Colonic mucosa (tissue), 4 donors: ENCODE results near the gene GSTM5. TPM values are rescaled to one million over a fixed set of nuclear protein-coding genes. Genes with fewer than 3 reads are reported as not detected.
"Not testable (repeated sequence)": the region's sequence is repeated elsewhere in the genome, so short reads cannot be mapped to it uniquely, and the experiment has no call there.

ENCODE experiments used
- DNase-seq: peaks from one replicate; pipeline ENCODE4 v3.0.0-alpha.2; 2020
- H3K27ac ChIP-seq: fragments of 200-600 bp; one replicate; pipeline ENCODE4 v1.8.0; 2021
- H3K27me3 ChIP-seq: fragments of 200-600 bp; one replicate; pipeline ENCODE4 v1.8.0; 2021
- H3K36me3 ChIP-seq: fragments of 200-600 bp; one replicate; pipeline ENCODE4 v1.8.0; 2021
- H3K4me1 ChIP-seq: fragments of 200-600 bp; one replicate; pipeline ENCODE4 v1.8.0; 2021; ENCODE audit warnings: mild to moderate bottlenecking
- H3K4me3 ChIP-seq: fragments of 200-600 bp; one replicate; pipeline ENCODE4 v1.8.0; 2021
- H3K9ac ChIP-seq, 2 donors: one replicate each; pipeline ENCODE4 v1.7.0; 2013; ENCODE audit warnings: control low read depth in 2 of 2, low read depth in 2 of 2, low read length in 2 of 2
- H3K9me3 ChIP-seq: fragments of 200-600 bp; one replicate; pipeline ENCODE4 v1.8.0; 2021
- intact Hi-C: fragments of 100-400 bp; cut with DNase I; formaldehyde crosslinking; loops from one replicate; pipeline ENCODE4 v1.14.1; 2022
- total RNA-seq, 2 donors: library from RNA; stranded (reverse); fragmentation: NEBNext Ultra II Directional in 1 of 2; extraction: Animal tissue kit (Norgen Biotek cat#: 25700) in 1 of 2; gene quantifications; one replicate each; pipeline ENCODE4 v1.2.1, GENCODE V29; 2021
- TF ChIP-seq, protein P1 (sequence below): fragments of 200-600 bp; IDR thresholded peaks from one replicate; pipeline ENCODE4 v1.8.0; 2022; ENCODE audit warnings: antibody characterized with exemption, mild to moderate bottlenecking
- donor health status: healthy.
- donor health status: DM: no; HTN: no; CAD: no.
- donor health status: DM: no; HTN: no; CAD: no.

Gene GSTM5
- total RNA-seq, 2 donors from 2014 or later, result 2.0 to 3.0 TPM

DNA sequence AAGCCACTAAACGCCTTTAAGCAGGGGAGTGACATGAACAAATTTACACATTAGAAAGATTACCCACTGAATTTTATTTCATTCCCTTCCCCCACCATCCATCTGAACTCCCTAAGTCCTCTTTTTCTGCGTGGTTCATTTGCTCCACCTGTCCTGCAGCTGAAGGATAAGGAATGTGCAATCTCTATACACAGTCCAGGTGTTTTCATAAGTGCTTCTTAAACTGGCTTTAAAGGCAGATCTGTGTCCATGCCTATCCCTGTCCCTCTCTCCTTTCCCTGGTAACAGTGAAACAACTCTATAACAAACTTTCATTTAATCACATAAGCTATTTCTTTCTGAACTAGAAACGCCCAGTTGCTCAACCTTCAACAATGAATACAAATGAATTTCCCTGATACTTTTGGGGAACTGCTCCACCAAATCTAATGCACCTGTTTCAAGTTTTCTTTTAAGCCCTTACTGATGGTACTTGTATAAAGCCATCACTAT, 20.4 kb downstream of the GSTM5 start:
- TF ChIP-seq, protein P1, sequence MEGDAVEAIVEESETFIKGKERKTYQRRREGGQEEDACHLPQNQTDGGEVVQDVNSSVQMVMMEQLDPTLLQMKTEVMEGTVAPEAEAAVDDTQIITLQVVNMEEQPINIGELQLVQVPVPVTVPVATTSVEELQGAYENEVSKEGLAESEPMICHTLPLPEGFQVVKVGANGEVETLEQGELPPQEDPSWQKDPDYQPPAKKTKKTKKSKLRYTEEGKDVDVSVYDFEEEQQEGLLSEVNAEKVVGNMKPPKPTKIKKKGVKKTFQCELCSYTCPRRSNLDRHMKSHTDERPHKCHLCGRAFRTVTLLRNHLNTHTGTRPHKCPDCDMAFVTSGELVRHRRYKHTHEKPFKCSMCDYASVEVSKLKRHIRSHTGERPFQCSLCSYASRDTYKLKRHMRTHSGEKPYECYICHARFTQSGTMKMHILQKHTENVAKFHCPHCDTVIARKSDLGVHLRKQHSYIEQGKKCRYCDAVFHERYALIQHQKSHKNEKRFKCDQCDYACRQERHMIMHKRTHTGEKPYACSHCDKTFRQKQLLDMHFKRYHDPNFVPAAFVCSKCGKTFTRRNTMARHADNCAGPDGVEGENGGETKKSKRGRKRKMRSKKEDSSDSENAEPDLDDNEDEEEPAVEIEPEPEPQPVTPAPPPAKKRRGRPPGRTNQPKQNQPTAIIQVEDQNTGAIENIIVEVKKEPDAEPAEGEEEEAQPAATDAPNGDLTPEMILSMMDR, result no peak
- intact Hi-C loops, result no loop called here
- Histone ChIP-seq H3K9ac (no peak overlapping the region), H3K4me3 (no peak overlapping the region), H3K27ac (no peak overlapping the region), H3K27me3 (no peaks in the 10 kb centered on the region), H3K9me3 (no peaks in the 10 kb centered on the region), H3K4me1 (no peaks in the 10 kb centered on the region), H3K36me3 (no peaks in the 10 kb centered on the region)
- DNase-seq, result no peak

DNA sequence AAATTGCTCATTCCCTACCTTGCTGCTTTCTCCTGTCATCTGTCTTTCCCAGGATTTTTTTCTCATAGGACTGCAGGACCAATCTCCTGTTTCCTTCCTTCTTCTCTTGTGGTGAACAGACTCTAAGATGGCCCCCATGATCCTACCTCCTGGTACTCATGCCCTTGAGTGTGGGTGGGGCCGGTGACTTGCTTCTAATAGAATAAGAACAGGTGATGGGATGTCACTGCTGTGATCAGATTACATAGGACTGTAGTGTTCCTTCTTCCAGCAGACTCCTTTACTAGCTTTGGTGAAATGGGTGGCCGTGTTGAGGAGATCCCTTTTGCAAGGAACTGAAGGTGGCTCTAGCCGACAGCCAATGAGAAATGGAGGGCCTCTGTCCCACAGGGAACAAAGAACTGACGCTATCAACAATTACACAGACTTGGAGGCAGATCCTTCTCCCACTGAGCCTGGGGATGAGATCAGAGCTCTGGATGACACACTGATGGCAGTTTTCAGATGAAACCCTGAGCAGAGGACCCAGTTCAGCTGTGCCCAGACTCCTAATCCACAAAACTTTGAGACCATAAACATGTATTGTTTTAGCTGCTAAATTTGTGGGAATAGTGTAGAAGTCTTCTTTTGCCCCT, 21.3 kb downstream of the GSTM5 start:
- TF ChIP-seq, protein P1, result no peak
- no peak overlapping the region for H3K4me3 ChIP-seq
- no peak for DNase-seq
- no peaks in the 10 kb centered on the region for H3K9me3 ChIP-seq
- no peak overlapping the region for H3K27ac ChIP-seq
- no peaks in the 10 kb centered on the region for H3K4me1 ChIP-seq
- H3K9ac ChIP-seq, result no peak overlapping the region
- H3K27me3 ChIP-seq, result no peaks in the 10 kb centered on the region
- intact Hi-C loops, result no loop called here
- no peaks in the 10 kb centered on the region for H3K36me3 ChIP-seq

DNA sequence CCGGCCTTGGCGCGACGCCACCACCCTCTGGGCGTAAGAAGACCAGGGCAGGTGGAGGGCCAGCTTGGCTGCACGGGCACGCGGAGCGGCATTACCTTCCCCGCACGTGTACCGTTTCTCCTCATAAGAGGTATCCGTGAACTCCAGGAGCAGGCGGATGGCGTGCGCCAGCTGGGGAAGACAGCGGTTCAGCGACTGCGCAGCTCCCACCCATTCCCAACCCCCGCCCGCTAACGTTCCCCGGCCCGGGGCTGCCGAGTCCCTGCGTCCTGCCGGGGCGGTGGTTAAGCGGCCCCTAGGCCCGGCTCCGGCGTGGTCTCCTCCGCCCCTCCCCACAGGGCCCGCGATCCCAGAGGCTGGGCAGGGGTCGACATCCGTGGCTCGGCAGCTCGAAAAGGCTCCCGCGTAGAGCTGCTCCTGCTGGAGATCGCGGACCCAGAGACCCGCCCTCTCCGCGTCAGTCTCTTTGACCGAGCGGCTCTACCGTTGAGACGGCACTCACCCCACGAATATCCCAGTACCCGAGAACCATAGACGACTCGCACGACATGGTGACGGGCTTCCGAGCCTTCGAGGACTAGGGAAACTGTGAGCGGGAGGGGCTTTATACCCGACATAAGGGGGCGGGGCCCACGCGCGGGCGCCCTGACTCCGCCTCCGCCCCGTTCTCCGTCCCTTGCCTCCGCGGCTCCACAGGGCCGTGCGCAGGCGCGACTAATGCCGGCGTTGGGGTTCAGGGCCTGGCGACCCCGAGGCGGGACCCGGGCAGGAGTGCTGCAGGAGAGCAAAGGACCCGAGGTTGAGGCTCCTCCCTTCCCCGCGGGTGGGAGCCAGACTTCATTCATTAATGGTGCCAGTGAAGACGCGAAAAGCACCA, 27.9 kb downstream of the GSTM5 start:
- peak overlapping the region; percentile 50 for H3K27ac ChIP-seq
- intact Hi-C loops, result no loop called here
- H3K4me3 ChIP-seq, result peak overlapping the region; percentile 73
- H3K27me3 ChIP-seq, result no peaks in the 10 kb centered on the region
- H3K9me3 ChIP-seq, result no peaks in the 10 kb centered on the region
- peak; percentile 83 for DNase-seq
- peak overlapping the region; percentile 68 to 76 for H3K9ac ChIP-seq
- H3K4me1 ChIP-seq, result peaks cover 7% of the 10 kb centered on the region
- TF ChIP-seq, protein P1, result no peak
- no peaks in the 10 kb centered on the region for H3K36me3 ChIP-seq

DNA sequence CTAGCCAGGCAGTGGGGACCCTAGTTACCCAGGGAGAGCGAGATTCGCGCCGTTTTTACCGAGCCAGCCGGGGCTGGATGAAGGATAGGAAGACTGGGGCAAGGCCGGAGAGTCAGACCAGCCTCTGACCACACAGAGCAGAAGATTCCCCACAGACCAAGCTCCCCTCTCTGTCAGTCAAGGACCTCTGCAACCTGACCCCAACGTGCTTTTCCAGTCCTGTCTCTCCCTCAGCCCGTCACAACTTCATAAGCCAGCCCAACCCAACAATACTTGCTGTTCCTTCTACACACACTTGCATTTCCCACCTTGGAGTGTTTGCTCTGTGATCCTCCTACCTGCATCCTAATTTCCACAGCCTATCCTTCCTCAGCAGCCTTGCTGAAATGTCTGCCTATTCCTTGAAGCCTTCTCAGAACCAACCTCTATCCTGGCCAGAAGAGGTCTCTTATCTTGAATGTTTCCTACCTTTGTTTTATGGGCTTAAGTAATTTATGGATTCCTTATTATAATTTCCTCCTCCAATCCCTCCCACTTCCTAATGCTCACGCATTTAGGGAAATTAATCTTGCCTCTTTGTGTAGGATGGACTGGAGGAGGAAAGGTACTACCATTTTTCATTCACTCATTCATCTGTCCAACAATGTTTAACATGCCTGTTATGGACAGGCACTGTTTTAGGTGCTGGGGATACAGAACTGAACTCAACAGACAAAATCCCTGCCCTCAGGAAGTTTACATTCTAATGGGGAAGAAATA, 28.7 kb downstream of the GSTM5 start, which contains the start of gene GSTM3:
GSTM3 (minus strand) TSS at position 424 of the 759 bp plus-strand sequence. CDS start 751 bp downstream, outside the sequence.
- H3K27me3 ChIP-seq, result no peaks in the 10 kb centered on the region
- intact Hi-C loops, result no loop called here
- no peaks in the 10 kb centered on the region for H3K36me3 ChIP-seq
- H3K4me1 ChIP-seq, result peaks cover 7% of the 10 kb centered on the region
- TF ChIP-seq, protein P1, result no peak
- peak within 1 kb of the TSS; percentile 50 for H3K27ac ChIP-seq
- peak within 1 kb of the TSS; percentile 73 for H3K4me3 ChIP-seq
- DNase-seq, result no peak
- H3K9ac ChIP-seq, result peak within 1 kb of the TSS; percentile 68 to 76
- H3K9me3 ChIP-seq, result no peaks in the 10 kb centered on the region

DNA sequence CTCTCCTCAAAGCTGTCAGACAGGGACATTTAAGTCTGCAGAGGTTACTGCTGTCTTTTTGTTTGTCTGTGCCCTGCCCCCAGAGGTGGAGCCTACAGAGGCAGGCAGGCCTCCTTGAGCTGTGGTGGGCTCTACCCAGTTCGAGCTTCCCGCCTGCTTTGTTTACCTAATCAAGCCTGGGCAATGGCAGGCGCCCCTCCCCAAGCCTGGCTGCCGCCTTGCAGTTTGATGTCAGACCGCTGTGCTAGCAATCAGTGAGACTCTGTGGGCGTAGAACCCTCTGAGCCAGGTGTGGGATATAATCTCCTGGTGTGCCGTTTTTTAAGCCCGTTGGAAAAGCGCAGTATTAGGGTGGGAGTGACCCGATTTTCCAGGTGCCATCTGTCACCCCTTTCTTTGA, 36.3 kb downstream of the GSTM5 start:
- not testable (repeated sequence) for H3K9me3 ChIP-seq, H3K27me3 ChIP-seq, DNase-seq

More for the DNA sequence above, 36.3 kb downstream of the GSTM5 start:
- H3K27ac ChIP-seq, H3K9ac ChIP-seq, intact Hi-C loops, H3K36me3 ChIP-seq, H3K4me3 ChIP-seq, H3K4me1 ChIP-seq: not testable (repeated sequence)
